Activated CD4-positive, alpha-beta memory T cell treated with anti-CD3 and anti-CD28 coated beads, Interleukin-2, amount 10 ng/mL, durations not matched to agents 7 days and 5 days (primary cell): ENCODE results near the gene MBD3L3. TPM values are rescaled to one million over a fixed set of nuclear protein-coding genes. Genes with fewer than 3 reads are reported as not detected.
"Not testable (repeated sequence)": the region's sequence is repeated elsewhere in the genome, so short reads cannot be mapped to it uniquely, and the experiment has no call there.

Experiments used
- CTCF ChIA-PET: fragments of 350-600 bp; sonication (Branson Sonifier 250); formaldehyde crosslinking; loops from one replicate; lab custom pipeline; 2021; ENCODE audit warnings: antibody characterized with exemption, inconsistent platforms; lab: Charles Lee
- POLR2A ChIA-PET: fragments of 350-600 bp; sonication (Branson Sonifier 250); formaldehyde crosslinking; loops from one replicate; lab custom pipeline; 2021; ENCODE audit warnings: antibody characterized with exemption; lab: Charles Lee
- DNase-seq: peaks from one replicate; pipeline ENCODE4 v3.0.0-alpha.2; 2020
- H3K27ac Mint-ChIP-seq: one replicate; pipeline ENCODE4 v1.8.0; 2021; ENCODE audit warnings: mild to moderate bottlenecking, mixed read lengths
- H3K27me3 Mint-ChIP-seq: one replicate; pipeline ENCODE4 v1.8.0; 2021; ENCODE audit warnings: mixed read lengths
- H3K36me3 Mint-ChIP-seq: one replicate; pipeline ENCODE4 v1.8.0; 2021; ENCODE audit warnings: low read depth, mixed read lengths
- H3K4me1 Mint-ChIP-seq: one replicate; pipeline ENCODE4 v1.8.0; 2021; ENCODE audit warnings: mixed read lengths
- H3K4me3 Mint-ChIP-seq: one replicate; pipeline ENCODE4 v1.8.0; 2021; ENCODE audit warnings: mild to moderate bottlenecking, mixed read lengths
- H3K9me3 Mint-ChIP-seq: one replicate; pipeline ENCODE4 v1.8.0; 2021; ENCODE audit warnings: mixed read lengths
- total RNA-seq, 2 experiments: library from RNA; stranded (reverse); gene quantifications; one replicate each; pipeline ENCODE4 v1.2.3, GENCODE V29; 2021

The MBD3L3 gene
- total RNA-seq, 2 experiments from 2014 or later = not detected

GRCh38 chr19:7055679-7056078, 2.8 kb downstream of the MBD3L3 start:
- H3K27me3 Mint-ChIP-seq, H3K9me3 Mint-ChIP-seq, H3K4me1 Mint-ChIP-seq, POLR2A ChIA-PET, H3K27ac Mint-ChIP-seq, H3K4me3 Mint-ChIP-seq, CTCF ChIA-PET, DNase-seq, H3K36me3 Mint-ChIP-seq: not testable (repeated sequence)

GRCh38 chr19:7054635-7055368, 3.7 kb downstream of the MBD3L3 start:
- H3K4me3 Mint-ChIP-seq, DNase-seq, H3K9me3 Mint-ChIP-seq, POLR2A ChIA-PET, H3K36me3 Mint-ChIP-seq, H3K27ac Mint-ChIP-seq, CTCF ChIA-PET, H3K27me3 Mint-ChIP-seq, H3K4me1 Mint-ChIP-seq: not testable (repeated sequence)

GRCh38 chr19:7052896-7053295, 5.6 kb downstream of the MBD3L3 start:
- H3K4me1 Mint-ChIP-seq, H3K27ac Mint-ChIP-seq, H3K27me3 Mint-ChIP-seq, DNase-seq, CTCF ChIA-PET, POLR2A ChIA-PET, H3K9me3 Mint-ChIP-seq, H3K4me3 Mint-ChIP-seq, H3K36me3 Mint-ChIP-seq: not testable (repeated sequence)

- H3K4me1 Mint-ChIP-seq, H3K27me3 Mint-ChIP-seq: not testable (repeated sequence)
Measured at GRCh38 chr19:7051421-7051820, 7.1 kb downstream of the MBD3L3 start.

GRCh38 chr19:7049021-7049420, 9.5 kb downstream of the MBD3L3 start, which contains the start of gene MBD3L2:
TSS of gene MBD3L2 (plus strand) at chr19:7049321. CDS start at chr19:7049374, 53 bp downstream.
- H3K9me3 Mint-ChIP-seq, H3K4me1 Mint-ChIP-seq, DNase-seq, H3K27me3 Mint-ChIP-seq, H3K27ac Mint-ChIP-seq, H3K36me3 Mint-ChIP-seq, H3K4me3 Mint-ChIP-seq, CTCF ChIA-PET, POLR2A ChIA-PET: not testable (repeated sequence)

More at GRCh38 chr19:7051421-7051820, 7.1 kb downstream of the MBD3L3 start:
- H3K4me3 Mint-ChIP-seq, CTCF ChIA-PET, H3K9me3 Mint-ChIP-seq, H3K27ac Mint-ChIP-seq, POLR2A ChIA-PET, DNase-seq, H3K36me3 Mint-ChIP-seq: not testable (repeated sequence)

- CTCF ChIA-PET, H3K4me1 Mint-ChIP-seq, H3K27ac Mint-ChIP-seq, H3K9me3 Mint-ChIP-seq, H3K36me3 Mint-ChIP-seq, POLR2A ChIA-PET, H3K27me3 Mint-ChIP-seq, DNase-seq, H3K4me3 Mint-ChIP-seq: not testable (repeated sequence)
Measured at GRCh38 chr19:7041563-7041962, 16.9 kb downstream of the MBD3L3 start.

GRCh38 chr19:7040079-7040478, 18.4 kb downstream of the MBD3L3 start, which contains the start of gene MBD3L4:
TSS of gene MBD3L4 (minus strand) at chr19:7040179. CDS start at chr19:7040144, 35 bp downstream.
- H3K4me1 Mint-ChIP-seq, H3K4me3 Mint-ChIP-seq, H3K27ac Mint-ChIP-seq, H3K36me3 Mint-ChIP-seq, H3K27me3 Mint-ChIP-seq, CTCF ChIA-PET, DNase-seq, POLR2A ChIA-PET, H3K9me3 Mint-ChIP-seq: not testable (repeated sequence)

- DNase-seq, CTCF ChIA-PET, H3K36me3 Mint-ChIP-seq, H3K9me3 Mint-ChIP-seq, H3K4me3 Mint-ChIP-seq, H3K4me1 Mint-ChIP-seq, H3K27ac Mint-ChIP-seq, H3K27me3 Mint-ChIP-seq, POLR2A ChIA-PET: not testable (repeated sequence)
Measured at GRCh38 chr19:7030278-7030677, 28.2 kb downstream of the MBD3L3 start, which contains the start of gene MBD3L5. TSS of gene MBD3L5 (plus strand) at chr19:7030578. CDS start at chr19:7030612, 34 bp downstream.

GRCh38 chr19:7028790-7029189, 29.7 kb downstream of the MBD3L3 start:
- POLR2A ChIA-PET, CTCF ChIA-PET, H3K4me1 Mint-ChIP-seq, H3K27ac Mint-ChIP-seq, H3K27me3 Mint-ChIP-seq, H3K9me3 Mint-ChIP-seq, H3K4me3 Mint-ChIP-seq, DNase-seq, H3K36me3 Mint-ChIP-seq: not testable (repeated sequence)

GRCh38 chr19:7021331-7021730, 37.1 kb downstream of the MBD3L3 start, which contains the start of gene MBD3L2B:
TSS of gene MBD3L2B (minus strand) at chr19:7021431. CDS start at chr19:7021397, 34 bp downstream.
- H3K27ac Mint-ChIP-seq, POLR2A ChIA-PET, H3K9me3 Mint-ChIP-seq, DNase-seq, H3K4me1 Mint-ChIP-seq, H3K4me3 Mint-ChIP-seq, CTCF ChIA-PET, H3K27me3 Mint-ChIP-seq, H3K36me3 Mint-ChIP-seq: not testable (repeated sequence)

- Mint-ChIP-seq H3K4me3 (no peak overlapping the region), H3K9me3 (no peaks in the 10 kb centered on the region)
- CTCF ChIA-PET = no interaction called here
Measured at GRCh38 chr19:7018828-7019227, 39.6 kb downstream of the MBD3L3 start.

GRCh38 chr19:7013678-7014077, 44.8 kb downstream of the MBD3L3 start:
- no peak overlapping the region for H3K4me3 Mint-ChIP-seq
- ChIA-PET POLR2A (interaction anchor here (0.7 kb wide), 1 partner anchor 57 kb away, joined by 3 read pairs; no protein-coding TSS in a partner anchor), CTCF (interaction anchor here (1.2 kb wide), 1 partner anchor 86 kb away, joined by 4 read pairs; no protein-coding TSS in a partner anchor)
- H3K36me3 Mint-ChIP-seq = no peaks in the 10 kb centered on the region
- no peak for DNase-seq
- peaks cover 29% of the 10 kb centered on the region for H3K4me1 Mint-ChIP-seq
- H3K27ac Mint-ChIP-seq = peak overlapping the region; percentile 32
- H3K27me3 Mint-ChIP-seq = no peaks in the 10 kb centered on the region
- peaks cover 5% of the 10 kb centered on the region for H3K9me3 Mint-ChIP-seq

More at GRCh38 chr19:7018828-7019227, 39.6 kb downstream of the MBD3L3 start:
- POLR2A ChIA-PET = no interaction called here
- Mint-ChIP-seq H3K27ac (no peak overlapping the region), H3K36me3 (no peaks in the 10 kb centered on the region), H3K4me1 (peaks cover 2% of the 10 kb centered on the region), H3K27me3 (no peaks in the 10 kb centered on the region)
- DNase-seq = no peak

- H3K27ac Mint-ChIP-seq = no peak overlapping the region
- DNase-seq = no peak
- H3K4me3 Mint-ChIP-seq = no peak overlapping the region
- POLR2A ChIA-PET = no interaction called here
- H3K4me1 Mint-ChIP-seq = peaks cover 31% of the 10 kb centered on the region
- peaks cover 8% of the 10 kb centered on the region for H3K9me3 Mint-ChIP-seq
- no peaks in the 10 kb centered on the region for H3K27me3 Mint-ChIP-seq
- no peaks in the 10 kb centered on the region for H3K36me3 Mint-ChIP-seq
- CTCF ChIA-PET = no interaction called here
Measured at GRCh38 chr19:7010722-7011593, 47.5 kb downstream of the MBD3L3 start.
